ENCODE results near the gene L2HGDH.
"Not testable (repeated sequence)": the region's sequence is repeated elsewhere in the genome, so short reads cannot be mapped to it uniquely, and the experiment has no call there.

The L2HGDH gene

GRCh38 chr14:50311972-50312733 lies at the start of gene L2HGDH, which contains the start of gene DMAC2L:
Gene L2HGDH (minus strand): TSS chr14:50312229. CDS start chr14:50312150, 79 bp downstream.
Gene DMAC2L (plus strand): TSS chr14:50312324. CDS start chr14:50321488, 9,164 bp downstream.
- Mint-ChIP-seq H3K27me3 (ENCODE audit: low read depth) (no peaks in the 10 kb centered on the region), H3K9me3 (peaks cover 5% of the 10 kb centered on the region)

DNA sequence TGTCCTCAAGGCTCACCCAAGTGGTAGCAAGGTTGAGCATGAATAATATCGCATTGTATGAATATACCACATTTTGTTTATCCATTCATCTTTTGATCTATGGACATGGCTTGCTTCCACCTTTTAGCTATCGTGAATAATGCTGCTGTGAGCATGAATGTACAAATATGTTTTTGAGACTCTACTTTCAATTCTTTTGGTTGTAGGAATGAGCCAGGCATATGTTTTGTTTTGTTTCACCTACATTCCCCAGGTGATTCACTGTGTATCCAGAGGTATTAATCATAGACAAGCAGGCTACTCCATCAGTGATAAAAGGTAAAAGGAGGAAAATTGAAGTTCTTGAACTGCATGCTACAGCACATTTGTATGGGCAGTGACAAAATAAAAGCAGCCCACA lies 48.8 kb upstream of the L2HGDH start:
- H3K27ac Mint-ChIP-seq: no peak overlapping the region
- no peaks in the 10 kb centered on the region for H3K27me3 Mint-ChIP-seq (ENCODE audit: low read depth)
- H3K9me3 Mint-ChIP-seq: peaks cover 7% of the 10 kb centered on the region
- peaks cover 14% of the 10 kb centered on the region for H3K4me1 Mint-ChIP-seq (ENCODE audit: low read depth)
- H3K4me3 Mint-ChIP-seq: no peak overlapping the region
- peaks cover 13% of the 10 kb centered on the region for H3K36me3 Mint-ChIP-seq (ENCODE audit: low read depth)

More at GRCh38 chr14:50311972-50312733, at the start of gene L2HGDH, which contains the start of gene DMAC2L:
- peak within 1 kb of the TSS; percentile 97 for H3K27ac Mint-ChIP-seq
- H3K4me3 Mint-ChIP-seq: peak within 1 kb of the TSS; percentile 93
- peaks cover 14% of the 10 kb centered on the region for H3K36me3 Mint-ChIP-seq (ENCODE audit: low read depth)
- H3K4me1 Mint-ChIP-seq (ENCODE audit: low read depth): peaks cover 34% of the 10 kb centered on the region

DNA sequence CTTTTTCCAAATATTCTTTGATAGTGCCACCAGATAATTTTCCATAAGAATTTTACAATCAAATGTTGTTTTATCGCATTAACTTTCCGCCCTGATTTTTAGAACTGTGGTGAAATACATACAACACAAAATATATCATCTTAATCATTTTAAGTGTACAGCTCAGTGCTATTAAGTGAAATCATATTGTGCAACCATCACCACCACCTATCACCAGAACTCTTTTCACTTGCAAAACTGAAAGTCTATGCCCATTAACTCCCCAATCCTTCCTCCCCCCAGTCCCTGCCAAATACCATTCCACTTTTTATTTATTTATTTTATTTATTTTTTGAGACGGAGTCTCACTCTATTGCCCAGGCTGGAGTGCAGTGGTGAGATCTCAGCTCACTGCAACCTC lies 48.1 kb upstream of the L2HGDH start:
- no peak overlapping the region for H3K4me3 Mint-ChIP-seq
- peaks cover 14% of the 10 kb centered on the region for H3K4me1 Mint-ChIP-seq (ENCODE audit: low read depth)
- no peaks in the 10 kb centered on the region for H3K27me3 Mint-ChIP-seq (ENCODE audit: low read depth)
- H3K9me3 Mint-ChIP-seq: peaks cover 7% of the 10 kb centered on the region
- peaks cover 17% of the 10 kb centered on the region for H3K36me3 Mint-ChIP-seq (ENCODE audit: low read depth)
- H3K27ac Mint-ChIP-seq: no peak overlapping the region

DNA sequence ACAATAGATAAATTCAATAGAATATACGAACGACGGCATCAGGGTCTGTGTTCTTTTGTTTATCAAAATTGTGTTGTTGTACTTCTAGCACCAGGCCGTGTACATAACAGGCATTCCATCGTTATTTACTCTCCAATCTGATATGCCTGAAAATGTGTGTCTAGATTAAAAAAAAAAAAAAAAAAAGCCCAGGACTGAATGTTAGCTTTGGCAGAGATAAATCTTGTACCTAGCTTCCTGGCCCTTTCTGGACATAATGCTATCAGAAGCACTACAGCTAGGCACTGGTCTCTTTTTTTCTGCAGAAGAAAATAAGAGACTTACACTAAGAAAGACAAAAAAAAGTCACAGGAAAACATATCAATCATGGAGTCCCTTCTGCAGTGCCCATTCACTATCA lies 47.6 kb upstream of the L2HGDH start:
- Mint-ChIP-seq H3K9me3 (peaks cover 7% of the 10 kb centered on the region), H3K4me3 (no peak overlapping the region), H3K27ac (no peak overlapping the region), H3K36me3 (ENCODE audit: low read depth) (peaks cover 17% of the 10 kb centered on the region), H3K27me3 (ENCODE audit: low read depth) (no peaks in the 10 kb centered on the region), H3K4me1 (ENCODE audit: low read depth) (peaks cover 14% of the 10 kb centered on the region)

- peaks cover 17% of the 10 kb centered on the region for H3K36me3 Mint-ChIP-seq (ENCODE audit: low read depth)
- no peaks in the 10 kb centered on the region for H3K27me3 Mint-ChIP-seq (ENCODE audit: low read depth)
- peaks cover 5% of the 10 kb centered on the region for H3K4me1 Mint-ChIP-seq (ENCODE audit: low read depth)
- H3K4me3 Mint-ChIP-seq: no peak overlapping the region
- H3K9me3 Mint-ChIP-seq: peaks cover 6% of the 10 kb centered on the region
- H3K27ac Mint-ChIP-seq: no peak overlapping the region
Measured at GRCh38 chr14:50357753-50358395, 45.8 kb upstream of the L2HGDH start.

- H3K4me1 Mint-ChIP-seq (ENCODE audit: low read depth): no peaks in the 10 kb centered on the region
- H3K36me3 Mint-ChIP-seq (ENCODE audit: low read depth): peaks cover 13% of the 10 kb centered on the region
- H3K27ac Mint-ChIP-seq: no peak overlapping the region
- no peaks in the 10 kb centered on the region for H3K9me3 Mint-ChIP-seq
- H3K27me3 Mint-ChIP-seq (ENCODE audit: low read depth): no peaks in the 10 kb centered on the region
- H3K4me3 Mint-ChIP-seq: no peak overlapping the region
Measured at GRCh38 chr14:50357124-50357523, 45.1 kb upstream of the L2HGDH start.

- H3K4me1 Mint-ChIP-seq (ENCODE audit: low read depth): not testable (repeated sequence)
Measured at GRCh38 chr14:50356283-50356682, 44.3 kb upstream of the L2HGDH start.

GRCh38 chr14:50355692-50356091 lies 43.7 kb upstream of the L2HGDH start:
- Mint-ChIP-seq H3K27ac (no peak overlapping the region), H3K9me3 (no peaks in the 10 kb centered on the region)

More at GRCh38 chr14:50356283-50356682, 44.3 kb upstream of the L2HGDH start:
- H3K36me3 Mint-ChIP-seq (ENCODE audit: low read depth): peaks cover 13% of the 10 kb centered on the region
- not testable (repeated sequence) for H3K27ac Mint-ChIP-seq; H3K27me3 Mint-ChIP-seq (ENCODE audit: low read depth); H3K4me3 Mint-ChIP-seq; H3K9me3 Mint-ChIP-seq

GRCh38 chr14:50354527-50354926 lies 42.5 kb upstream of the L2HGDH start:
- Mint-ChIP-seq H3K9me3 (no peaks in the 10 kb centered on the region), H3K27ac (no peak overlapping the region), H3K36me3 (ENCODE audit: low read depth) (peaks cover 13% of the 10 kb centered on the region), H3K4me1 (ENCODE audit: low read depth) (no peaks in the 10 kb centered on the region), H3K4me3 (no peak overlapping the region), H3K27me3 (ENCODE audit: low read depth) (no peaks in the 10 kb centered on the region)

More at GRCh38 chr14:50355692-50356091, 43.7 kb upstream of the L2HGDH start:
- H3K4me3 Mint-ChIP-seq: no peak overlapping the region
- peaks cover 13% of the 10 kb centered on the region for H3K36me3 Mint-ChIP-seq (ENCODE audit: low read depth)
- H3K27me3 Mint-ChIP-seq (ENCODE audit: low read depth): no peaks in the 10 kb centered on the region
- H3K4me1 Mint-ChIP-seq (ENCODE audit: low read depth): no peaks in the 10 kb centered on the region

DNA sequence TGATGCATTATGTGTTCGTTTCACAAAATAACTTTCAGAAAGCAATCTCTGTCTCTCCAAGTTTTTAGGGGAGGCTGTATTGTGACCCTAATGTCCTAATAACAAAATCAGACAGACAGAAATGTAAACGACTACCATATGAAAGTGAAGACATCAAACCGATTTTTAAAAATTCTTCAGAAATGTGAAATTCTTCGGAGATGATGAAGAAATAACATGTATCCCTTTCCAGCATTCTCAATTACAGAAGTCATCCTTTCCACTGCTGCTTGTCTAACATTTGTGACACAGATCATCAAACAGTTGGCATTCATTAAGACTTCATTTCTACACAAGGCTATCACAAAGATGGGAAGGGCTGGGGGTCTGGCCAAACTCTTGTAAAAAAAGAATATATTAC lies 41.1 kb upstream of the L2HGDH start:
- Mint-ChIP-seq H3K9me3 (no peaks in the 10 kb centered on the region), H3K4me3 (no peak overlapping the region), H3K4me1 (ENCODE audit: low read depth) (peaks cover 3% of the 10 kb centered on the region), H3K27me3 (ENCODE audit: low read depth) (peaks cover 4% of the 10 kb centered on the region), H3K27ac (no peak overlapping the region), H3K36me3 (ENCODE audit: low read depth) (peaks cover 10% of the 10 kb centered on the region)

- Mint-ChIP-seq H3K36me3 (ENCODE audit: low read depth) (peaks cover 9% of the 10 kb centered on the region), H3K4me3 (no peak overlapping the region), H3K27me3 (ENCODE audit: low read depth) (peaks cover 8% of the 10 kb centered on the region), H3K27ac (no peak overlapping the region), H3K9me3 (no peaks in the 10 kb centered on the region), H3K4me1 (ENCODE audit: low read depth) (peaks cover 3% of the 10 kb centered on the region)
Measured at GRCh38 chr14:50352584-50352983, 40.6 kb upstream of the L2HGDH start.

- Mint-ChIP-seq H3K4me1 (ENCODE audit: low read depth) (peaks cover 6% of the 10 kb centered on the region), H3K36me3 (ENCODE audit: low read depth) (peaks cover 4% of the 10 kb centered on the region), H3K27ac (no peak overlapping the region), H3K27me3 (ENCODE audit: low read depth) (peaks cover 16% of the 10 kb centered on the region), H3K9me3 (no peaks in the 10 kb centered on the region), H3K4me3 (no peak overlapping the region)
Measured at GRCh38 chr14:50350975-50351374, 38.9 kb upstream of the L2HGDH start.

GRCh38 chr14:50348933-50349332 lies 36.9 kb upstream of the L2HGDH start:
- H3K27ac Mint-ChIP-seq: no peak overlapping the region
- peaks cover 1% of the 10 kb centered on the region for H3K36me3 Mint-ChIP-seq (ENCODE audit: low read depth)
- no peaks in the 10 kb centered on the region for H3K9me3 Mint-ChIP-seq
- peaks cover 13% of the 10 kb centered on the region for H3K4me1 Mint-ChIP-seq (ENCODE audit: low read depth)
- peaks cover 28% of the 10 kb centered on the region for H3K27me3 Mint-ChIP-seq (ENCODE audit: low read depth)
- no peak overlapping the region for H3K4me3 Mint-ChIP-seq

DNA sequence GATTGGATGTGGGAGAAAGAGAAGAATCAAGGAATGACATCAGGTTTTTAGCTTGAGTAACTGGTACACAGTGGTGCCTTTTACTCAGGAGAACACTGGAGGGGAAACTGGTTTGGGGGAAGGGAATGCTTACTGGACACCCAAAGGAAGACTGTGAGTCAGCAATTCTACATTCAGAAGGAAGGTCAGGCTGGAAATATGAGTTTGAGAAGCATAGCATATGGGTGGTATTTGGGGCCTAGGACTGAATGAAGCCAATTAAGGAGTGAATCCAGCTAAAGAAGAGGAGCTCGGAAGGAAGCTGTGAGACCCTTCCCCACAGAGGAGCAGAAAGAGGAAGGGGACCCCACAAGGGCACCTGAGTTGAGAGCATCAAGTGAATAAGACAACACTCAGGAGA lies 35.5 kb upstream of the L2HGDH start:
- no peak overlapping the region for H3K4me3 Mint-ChIP-seq
- H3K4me1 Mint-ChIP-seq (ENCODE audit: low read depth): peaks cover 24% of the 10 kb centered on the region
- H3K9me3 Mint-ChIP-seq: no peaks in the 10 kb centered on the region
- peaks cover 1% of the 10 kb centered on the region for H3K36me3 Mint-ChIP-seq (ENCODE audit: low read depth)
- H3K27ac Mint-ChIP-seq: no peak overlapping the region
- peaks cover 34% of the 10 kb centered on the region for H3K27me3 Mint-ChIP-seq (ENCODE audit: low read depth)

GRCh38 chr14:50345846-50346422 lies 33.9 kb upstream of the L2HGDH start:
- H3K9me3 Mint-ChIP-seq: no peaks in the 10 kb centered on the region
- peaks cover 34% of the 10 kb centered on the region for H3K27me3 Mint-ChIP-seq (ENCODE audit: low read depth)
- H3K4me1 Mint-ChIP-seq (ENCODE audit: low read depth): peaks cover 26% of the 10 kb centered on the region
- no peak overlapping the region for H3K27ac Mint-ChIP-seq
- H3K36me3 Mint-ChIP-seq (ENCODE audit: low read depth): peaks cover 1% of the 10 kb centered on the region
- H3K4me3 Mint-ChIP-seq: no peak overlapping the region
